Endometrium (tissue), 2 donors: ENCODE data around the gene NRG4.
"Not testable (repeated sequence)": the region's sequence is repeated elsewhere in the genome, so short reads cannot be mapped to it uniquely, and the experiment has no call there.

ENCODE experiments used
- FAIRE-seq: peaks from 2 replicates; lab custom pipeline; 2012; peaks lifted over from hg19 to GRCh38; lab: Jason Lieb, UNC
- donor health status: control.
- donor health status: control.

Gene NRG4, protein sequence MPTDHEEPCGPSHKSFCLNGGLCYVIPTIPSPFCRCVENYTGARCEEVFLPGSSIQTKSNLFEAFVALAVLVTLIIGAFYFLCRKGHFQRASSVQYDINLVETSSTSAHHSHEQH

DNA sequence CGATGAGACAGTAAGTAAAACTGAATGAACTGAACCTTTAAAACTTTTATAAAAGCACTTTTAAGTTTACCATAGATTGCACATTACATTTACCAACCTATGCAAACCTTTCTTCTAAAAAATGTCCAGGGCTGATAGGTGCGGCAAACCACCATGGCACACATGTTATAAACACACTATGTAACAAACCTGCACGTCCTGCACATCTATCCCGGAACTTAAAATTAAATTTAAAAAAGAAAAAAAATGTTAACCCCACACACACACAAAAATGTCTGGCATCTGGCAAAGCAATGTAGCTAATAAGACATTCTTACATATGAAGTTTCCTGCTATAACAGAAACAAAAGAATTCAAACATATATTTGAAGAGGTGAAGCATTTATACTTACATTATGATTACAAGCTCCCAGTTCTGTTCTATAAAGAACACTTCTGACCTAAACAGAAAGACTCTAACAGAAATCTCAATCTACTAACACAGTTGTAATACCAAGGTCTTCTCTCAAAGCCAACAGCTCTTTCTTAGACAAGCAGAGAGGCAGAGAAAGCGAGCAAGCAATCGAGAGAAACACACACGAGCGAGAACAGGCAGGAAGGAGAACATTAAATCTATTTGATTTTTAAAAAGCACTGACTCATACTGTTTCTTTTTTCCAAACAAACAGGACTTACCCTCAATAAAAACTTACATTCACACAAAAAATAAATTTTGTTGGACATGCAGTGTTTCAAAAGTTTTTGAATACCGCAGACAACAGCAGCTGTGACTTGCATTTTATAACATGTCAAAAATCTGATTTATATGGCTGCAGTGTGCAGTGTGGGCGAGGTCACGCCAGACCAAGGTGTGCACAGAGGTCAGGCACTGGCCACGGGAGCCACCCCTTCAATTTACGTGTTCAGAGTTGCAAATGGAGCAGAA lies at the start of gene NRG4:
Gene NRG4, minus strand, starts transcription at position 798 of the 925 bp plus-strand sequence. CDS start 1,194 bp downstream, outside the sequence.
- FAIRE-seq, result no peak

GRCh38 chr15:76061700-76062099 lies 49.5 kb upstream of the NRG4 start:
- FAIRE-seq, result no peak

GRCh38 chr15:76060118-76060989 lies 48.1 kb upstream of the NRG4 start:
- no peak for FAIRE-seq

DNA sequence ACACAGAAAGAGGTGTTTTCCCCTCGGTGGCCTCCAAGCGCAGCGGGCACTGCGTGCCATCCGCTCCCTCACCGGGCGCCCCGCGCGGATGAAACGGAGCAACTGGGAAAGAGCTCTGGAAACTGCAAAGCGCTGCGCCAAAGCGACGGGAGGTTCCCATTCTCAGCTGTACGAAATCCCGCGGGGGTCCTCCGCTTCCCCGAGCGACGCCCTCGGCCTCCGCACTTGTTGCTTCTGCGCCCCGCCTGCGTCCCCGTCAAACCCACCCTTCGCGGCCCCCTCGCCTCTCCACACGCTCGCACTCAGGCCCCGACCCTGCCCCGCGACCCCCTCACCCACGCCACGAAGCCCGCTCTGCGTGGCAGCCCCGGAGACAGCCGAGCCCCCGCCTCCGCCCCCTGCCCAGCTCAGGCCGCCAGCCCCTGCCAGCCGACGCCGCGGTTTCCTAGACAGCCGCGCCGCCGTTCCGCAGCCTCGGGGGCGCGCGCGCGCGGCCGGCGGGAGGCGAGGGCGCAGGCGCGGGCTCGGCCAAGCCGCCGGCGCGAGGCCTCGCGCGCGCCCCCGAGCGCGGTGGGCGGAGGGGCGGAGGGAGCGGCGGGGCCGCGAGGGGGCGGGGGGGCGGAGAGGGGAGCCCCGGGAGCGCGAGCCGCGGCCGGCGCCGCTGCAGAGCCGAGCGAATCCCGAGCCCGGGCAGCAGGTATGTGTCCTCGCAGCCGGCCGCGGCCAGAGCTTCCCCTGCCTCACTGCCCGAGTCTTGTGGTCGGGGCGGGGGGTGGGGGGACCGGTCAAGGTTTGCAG lies 47.3 kb upstream of the NRG4 start, which contains the start of gene TMEM266:
Gene TMEM266, plus strand, starts transcription at position 666 of the 798 bp plus-strand sequence. CDS start 74,279 bp downstream, outside the sequence.
- FAIRE-seq, result no peak

- FAIRE-seq, result no peak
Measured at GRCh38 chr15:76058714-76059319, 46.6 kb upstream of the NRG4 start.

DNA sequence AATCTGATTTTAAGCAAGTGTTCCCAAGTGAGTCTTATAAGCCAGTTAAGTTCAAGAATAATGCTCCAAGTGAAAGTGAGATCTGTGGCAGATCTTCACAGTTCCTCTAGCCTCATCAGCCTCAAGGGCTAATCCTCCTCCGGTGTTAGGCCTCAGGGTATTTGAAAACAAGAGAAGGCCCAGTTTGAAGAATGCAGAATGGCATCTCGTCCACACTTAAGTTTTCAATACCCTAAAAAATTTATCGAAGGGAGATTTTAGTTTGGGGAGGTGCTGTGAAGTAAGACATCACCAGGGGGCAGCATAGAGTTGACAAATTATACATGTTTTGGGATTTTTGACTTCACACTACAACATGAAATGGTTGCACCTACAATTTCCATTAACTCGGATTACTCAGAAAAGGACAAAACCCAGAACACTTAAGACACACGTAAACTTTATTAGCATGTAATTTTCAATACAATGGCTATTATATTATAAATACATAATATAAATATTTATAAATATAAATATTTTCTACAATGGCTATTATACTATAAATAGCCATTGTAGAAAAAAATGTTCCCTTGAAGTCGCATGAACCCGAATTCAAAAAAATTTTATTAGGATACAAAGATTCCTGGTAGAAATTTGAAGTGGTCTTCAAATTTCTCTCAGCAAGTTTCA lies 45.2 kb upstream of the NRG4 start:
- FAIRE-seq, result peak; percentile 18

DNA sequence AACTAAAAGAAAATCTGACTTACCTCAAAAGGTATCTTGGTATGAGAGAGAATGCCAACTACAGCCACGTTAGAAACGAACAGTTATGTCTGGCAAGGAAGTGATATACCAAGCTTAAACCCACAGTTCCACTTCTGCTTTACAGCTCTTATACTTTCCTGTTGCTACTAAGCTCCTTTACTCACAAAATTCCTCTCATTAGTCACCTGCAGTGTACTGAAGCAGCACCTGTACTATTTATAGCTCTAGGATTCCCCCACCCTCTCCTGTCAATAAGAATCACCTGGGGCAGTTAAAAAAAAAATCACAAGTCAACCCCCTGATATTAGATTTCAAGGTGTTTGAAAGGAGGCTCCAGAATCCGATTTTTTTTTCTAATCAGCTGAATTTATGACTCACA lies 44.7 kb upstream of the NRG4 start:
- FAIRE-seq, result no peak

DNA sequence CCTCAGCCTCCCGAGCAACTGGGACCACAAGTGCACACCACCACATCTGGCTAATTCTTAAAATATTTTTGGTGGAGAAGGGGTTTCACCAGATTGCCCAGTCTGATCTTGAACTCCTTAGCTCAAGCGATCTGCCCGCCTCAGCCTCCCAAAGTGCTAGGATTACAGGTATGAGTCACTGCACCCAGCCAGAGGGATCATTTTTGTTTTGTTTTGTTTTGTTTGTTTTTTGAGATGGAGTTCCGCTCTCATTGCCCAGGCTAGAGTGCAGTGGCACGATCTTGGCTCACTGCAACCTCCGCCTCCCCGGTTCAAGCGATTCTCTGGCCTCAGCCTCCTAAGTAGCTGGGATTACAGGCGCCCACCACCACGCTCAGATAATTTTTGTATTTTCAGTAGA lies 42.0 kb upstream of the NRG4 start:
- not testable (repeated sequence) for FAIRE-seq

GRCh38 chr15:76038512-76038911 lies 26.3 kb upstream of the NRG4 start:
- FAIRE-seq, result no peak

GRCh38 chr15:76035593-76035992 lies 23.4 kb upstream of the NRG4 start:
- FAIRE-seq, result no peak

GRCh38 chr15:76034111-76034510 lies 21.9 kb upstream of the NRG4 start:
- no peak for FAIRE-seq

GRCh38 chr15:76033438-76033837 lies 21.2 kb upstream of the NRG4 start:
- FAIRE-seq, result no peak

DNA sequence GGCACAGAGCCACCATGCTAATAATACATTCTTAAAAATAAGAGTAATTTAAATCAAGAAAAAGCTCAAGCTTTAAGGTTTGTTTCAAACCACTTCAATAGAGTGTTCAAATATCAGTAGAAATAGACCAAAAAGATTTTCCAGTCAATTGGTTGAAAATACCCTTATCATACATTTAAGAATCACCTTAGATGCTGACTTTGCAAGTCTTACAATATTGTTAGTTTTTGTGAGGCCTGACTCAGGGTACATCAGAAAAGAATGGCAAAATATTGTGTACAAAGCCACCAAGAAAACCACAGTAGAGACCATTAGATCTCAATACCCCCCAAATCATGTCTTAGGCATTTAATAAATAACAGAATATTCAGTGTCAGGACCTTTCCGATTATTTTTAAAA lies 19.8 kb upstream of the NRG4 start:
- FAIRE-seq, result no peak

DNA sequence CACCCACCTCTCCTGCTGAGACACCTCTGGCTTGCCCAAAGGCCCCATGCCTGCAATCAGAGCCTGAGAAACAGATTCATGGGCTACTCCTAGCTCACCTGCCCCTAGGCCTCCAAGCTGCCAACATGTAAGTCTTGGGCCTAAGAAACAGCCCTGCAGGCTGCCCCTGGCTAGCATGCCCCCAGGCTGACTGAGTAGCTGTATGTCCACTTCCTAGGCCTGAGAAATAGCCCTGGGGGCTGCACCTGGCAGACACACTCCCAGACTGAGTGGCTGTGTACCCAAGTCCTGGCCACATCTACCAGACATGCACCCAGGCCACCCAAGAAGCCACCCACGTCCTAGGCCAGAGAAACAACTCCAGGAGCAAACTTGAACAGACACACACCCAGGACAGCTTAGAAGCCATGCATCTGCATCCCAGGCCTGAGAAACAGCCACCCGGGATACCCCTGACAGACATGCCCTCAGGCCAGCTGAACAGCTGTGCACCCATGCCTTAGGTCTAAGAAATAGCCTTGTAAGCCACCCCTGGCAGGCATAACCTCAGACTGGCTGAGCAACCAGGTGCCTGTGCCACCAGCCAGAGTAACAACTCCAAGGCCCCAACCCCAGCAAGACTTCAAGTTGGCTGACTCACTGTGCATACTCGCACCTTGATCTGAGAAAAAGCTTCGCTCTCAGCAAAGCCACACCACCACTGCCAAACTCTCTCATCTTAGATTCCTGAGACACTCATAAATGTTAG lies 12.0 kb upstream of the NRG4 start:
- FAIRE-seq, result no peak

DNA sequence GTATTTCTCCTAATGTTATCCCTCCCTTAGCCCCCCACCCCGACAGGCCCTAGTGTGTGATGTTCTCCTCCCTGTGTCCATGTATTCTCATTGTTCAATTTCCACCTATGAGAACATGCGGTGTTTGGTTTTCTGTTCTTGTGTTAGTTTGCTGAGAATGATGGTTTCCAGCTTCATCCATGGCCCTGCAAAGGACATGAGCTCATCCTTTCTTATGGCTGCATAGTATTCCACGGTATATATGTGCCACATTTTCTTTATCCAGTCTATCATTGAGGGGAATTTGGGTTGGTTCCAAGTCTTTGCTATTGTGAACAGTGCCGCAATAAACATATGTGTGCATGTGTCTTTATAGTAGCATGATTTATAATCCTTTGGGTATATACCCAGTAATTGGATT lies 1.2 kb upstream of the NRG4 start:
- FAIRE-seq, result not testable (repeated sequence)

DNA sequence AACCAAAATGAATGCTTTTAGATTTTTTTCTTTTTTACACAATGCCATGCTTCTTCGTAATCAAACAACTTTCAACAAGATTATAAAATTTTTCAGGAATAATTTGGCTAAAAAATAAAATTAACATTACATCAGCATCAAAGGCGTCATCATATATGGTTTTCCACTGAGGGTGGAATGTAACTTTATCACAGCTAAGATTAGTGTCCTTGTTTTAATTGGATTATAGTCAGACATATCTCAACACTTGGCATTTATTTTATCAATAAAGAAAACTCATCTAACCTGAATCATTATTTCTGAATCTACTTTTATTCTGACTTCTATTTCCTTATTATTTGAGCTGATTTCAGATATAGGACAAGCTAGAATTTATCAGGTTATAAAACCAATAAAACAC lies 1.6 kb downstream of the NRG4 start:
- FAIRE-seq, result no peak

- no peak for FAIRE-seq
Measured at GRCh38 chr15:76006136-76006778, 6.0 kb downstream of the NRG4 start.

- no peak for FAIRE-seq
Measured at GRCh38 chr15:76003364-76003763, 8.9 kb downstream of the NRG4 start.

DNA sequence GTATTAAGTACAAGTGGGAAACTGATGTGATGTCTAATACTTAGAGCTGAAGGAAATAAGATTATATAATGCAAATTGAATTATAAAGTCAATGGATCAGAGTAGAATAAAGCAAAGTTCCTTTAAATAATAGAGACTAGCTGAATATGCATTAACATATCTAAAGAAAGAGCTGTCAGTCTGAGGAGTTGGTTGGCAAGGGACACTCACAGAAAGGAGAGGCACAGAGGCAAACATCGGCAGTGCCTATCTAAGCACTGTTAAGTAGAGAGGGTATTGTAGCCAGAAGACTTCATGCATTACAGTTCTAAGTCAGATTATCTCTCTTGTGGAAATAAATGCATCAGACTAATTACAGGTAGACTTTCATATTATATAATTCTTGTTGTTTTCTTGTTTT lies 16.6 kb downstream of the NRG4 start:
- FAIRE-seq, result no peak
